HEK293 (cell line): Measurements from ENCODE around the gene DPEP1.

Source experiments
- CTCF ChIA-PET: fragments of 350-600 bp; formaldehyde crosslinking; extraction: SDS; loops from one replicate; lab custom pipeline; 2021; ENCODE audit warnings: antibody characterized with exemption; lab: Yijun Ruan, JAX
- POLR2A ChIA-PET: fragments of 300-600 bp; formaldehyde crosslinking; extraction: SDS; loops from one replicate; lab custom pipeline; 2020; ENCODE audit warnings: antibody characterized with exemption, inconsistent platforms; lab: Yijun Ruan, JAX
- H3K27ac ChIP-seq: fragments of 200-500 bp; sonication (Bioruptor generic); 2 replicates; pipeline ENCODE4 v1.5.1; 2014; ENCODE audit warnings: low read depth, low read length, control low read depth, inconsistent platforms; ENCODE audit errors: extremely low read depth
- H3K36me3 ChIP-seq, 2 experiments: fragments of 200-500 bp in 1 of 2; sonication (Bioruptor generic) in 1 of 2; 1 replicate in 1 of 2; 2 replicates in 1 of 2; pipeline ENCODE4 v1.5.1; 2014 to 2017; ENCODE audit warnings: inconsistent platforms in 2 of 2, low read length in 2 of 2; ENCODE audit not compliant: control insufficient read depth in 2 of 2, insufficient read depth in 1 of 2
- H3K4me1 ChIP-seq: fragments of 200-500 bp; sonication (Bioruptor generic); 2 replicates; pipeline ENCODE4 v1.5.1; 2014; ENCODE audit warnings: mild to moderate bottlenecking, low read length, inconsistent platforms; ENCODE audit not compliant: control insufficient read depth, insufficient read depth
- H3K4me3 ChIP-seq: 2 replicates; pipeline ENCODE4 v1.5.1; 2011; ENCODE audit warnings: low read depth, mild to moderate bottlenecking, control low read depth, low read length, moderate library complexity
- H3K9me3 ChIP-seq: fragments of 200-500 bp; sonication (Bioruptor generic); 2 replicates; pipeline ENCODE4 v1.5.1; 2014; ENCODE audit warnings: low read depth, low read length, inconsistent platforms; ENCODE audit not compliant: control insufficient read depth, insufficient read depth
- IKZF3 ChIP-seq: fragments of 450-650 bp; IDR thresholded peaks from 2 replicates; pipeline ENCODE4 v1.5.0; 2018; ENCODE audit warnings: missing biosample characterization, mild to moderate bottlenecking, missing genetic modification characterization, moderate library complexity
- KLF10 ChIP-seq: fragments of 450-650 bp; IDR thresholded peaks from 2 replicates; pipeline ENCODE4 v1.5.1; 2018; ENCODE audit warnings: missing biosample characterization, mild to moderate bottlenecking, missing genetic modification characterization
- KLF9 ChIP-seq: fragments of 450-650 bp; formaldehyde crosslinking; IDR thresholded peaks from 2 replicates; pipeline ENCODE4 v1.5.1; 2016; ENCODE audit warnings: missing biosample characterization, missing genetic modification characterization, low read depth
- REST ChIP-seq: fragments of 450-650 bp; formaldehyde crosslinking; IDR thresholded peaks from 2 replicates; pipeline ENCODE4 v1.5.1; 2016; ENCODE audit warnings: missing biosample characterization, missing genetic modification characterization
- ZBTB8A ChIP-seq: fragments of 450-650 bp; formaldehyde crosslinking; IDR thresholded peaks from 2 replicates; pipeline ENCODE4 v1.5.1; 2016; ENCODE audit warnings: missing biosample characterization, missing genetic modification characterization
- ZFP3 ChIP-seq: fragments of 450-650 bp; formaldehyde crosslinking; IDR thresholded peaks from 2 replicates; pipeline ENCODE4 v1.5.1; 2016; ENCODE audit warnings: low read depth, missing biosample characterization, missing genetic modification characterization
- ZNF10 ChIP-seq: fragments of 450-650 bp; formaldehyde crosslinking; IDR thresholded peaks from 2 replicates; pipeline ENCODE4 v1.5.1; 2017; ENCODE audit warnings: missing biosample characterization, missing genetic modification characterization
- ZNF146 ChIP-seq: fragments of 450-650 bp; formaldehyde crosslinking; IDR thresholded peaks from 2 replicates; pipeline ENCODE4 v1.5.1; 2016; ENCODE audit warnings: missing biosample characterization, missing genetic modification characterization
- ZNF514 ChIP-seq: fragments of 450-650 bp; formaldehyde crosslinking; IDR thresholded peaks from 2 replicates; pipeline ENCODE4 v1.5.1; 2016; ENCODE audit warnings: missing biosample characterization, missing genetic modification characterization
- ZNF521 ChIP-seq: fragments of 450-650 bp; formaldehyde crosslinking; IDR thresholded peaks from 2 replicates; pipeline ENCODE4 v1.5.1; 2017; ENCODE audit warnings: missing biosample characterization, mild to moderate bottlenecking, missing genetic modification characterization
- ZNF623 ChIP-seq: fragments of 450-650 bp; formaldehyde crosslinking; IDR thresholded peaks from 2 replicates; pipeline ENCODE4 v1.5.1; 2016; ENCODE audit warnings: missing biosample characterization, missing genetic modification characterization
- ZNF660 ChIP-seq: fragments of 450-650 bp; IDR thresholded peaks from 2 replicates; pipeline ENCODE4 v1.5.1; 2018; ENCODE audit warnings: missing biosample characterization, mild to moderate bottlenecking, missing genetic modification characterization
- ZNF670 ChIP-seq: fragments of 450-650 bp; formaldehyde crosslinking; IDR thresholded peaks from 2 replicates; pipeline ENCODE4 v1.5.1; 2016; ENCODE audit warnings: missing biosample characterization, missing genetic modification characterization, low read depth
- TF ChIP-seq, protein P1 (sequence below): fragments of 450-650 bp; formaldehyde crosslinking; IDR thresholded peaks from 2 replicates; pipeline ENCODE4 v1.5.1; 2016; ENCODE audit warnings: missing biosample characterization, missing genetic modification characterization
- TF ChIP-seq, protein P2 (sequence below): fragments of 450-650 bp; formaldehyde crosslinking; IDR thresholded peaks from 2 replicates; pipeline ENCODE4 v1.5.1; 2016; ENCODE audit warnings: missing biosample characterization, missing genetic modification characterization

DPEP1 gene

GRCh38 chr16:89575247-89576152, 37.9 kb upstream of the DPEP1 start, which contains the start of gene CPNE7:
CPNE7 (plus strand) TSS chr16:89575758; CDS start chr16:89575898, 140 bp downstream.
- peak within 1 kb of the TSS; percentile 56; the same call in 1 of the 2 replicates for H3K27ac ChIP-seq
- no peaks in the 10 kb centered on the region for H3K36me3 ChIP-seq
- H3K9me3 ChIP-seq: no peaks in the 10 kb centered on the region
- no peak within 1 kb of the TSS for H3K4me3 ChIP-seq
- POLR2A ChIA-PET: no interaction called here
- TF ChIP-seq ZNF623 (tag by site-specific recombination): no peak
- TF ChIP-seq ZNF10: 0 out of 2 replicates have a peak, but pooled peaks have one; percentile 16
- no peaks in the 10 kb centered on the region for H3K4me1 ChIP-seq
- CTCF ChIA-PET: interaction anchor here (0.9 kb wide), 1 partner anchor 10 kb away, joined by 4 read pairs; no protein-coding TSS in a partner anchor

DNA sequence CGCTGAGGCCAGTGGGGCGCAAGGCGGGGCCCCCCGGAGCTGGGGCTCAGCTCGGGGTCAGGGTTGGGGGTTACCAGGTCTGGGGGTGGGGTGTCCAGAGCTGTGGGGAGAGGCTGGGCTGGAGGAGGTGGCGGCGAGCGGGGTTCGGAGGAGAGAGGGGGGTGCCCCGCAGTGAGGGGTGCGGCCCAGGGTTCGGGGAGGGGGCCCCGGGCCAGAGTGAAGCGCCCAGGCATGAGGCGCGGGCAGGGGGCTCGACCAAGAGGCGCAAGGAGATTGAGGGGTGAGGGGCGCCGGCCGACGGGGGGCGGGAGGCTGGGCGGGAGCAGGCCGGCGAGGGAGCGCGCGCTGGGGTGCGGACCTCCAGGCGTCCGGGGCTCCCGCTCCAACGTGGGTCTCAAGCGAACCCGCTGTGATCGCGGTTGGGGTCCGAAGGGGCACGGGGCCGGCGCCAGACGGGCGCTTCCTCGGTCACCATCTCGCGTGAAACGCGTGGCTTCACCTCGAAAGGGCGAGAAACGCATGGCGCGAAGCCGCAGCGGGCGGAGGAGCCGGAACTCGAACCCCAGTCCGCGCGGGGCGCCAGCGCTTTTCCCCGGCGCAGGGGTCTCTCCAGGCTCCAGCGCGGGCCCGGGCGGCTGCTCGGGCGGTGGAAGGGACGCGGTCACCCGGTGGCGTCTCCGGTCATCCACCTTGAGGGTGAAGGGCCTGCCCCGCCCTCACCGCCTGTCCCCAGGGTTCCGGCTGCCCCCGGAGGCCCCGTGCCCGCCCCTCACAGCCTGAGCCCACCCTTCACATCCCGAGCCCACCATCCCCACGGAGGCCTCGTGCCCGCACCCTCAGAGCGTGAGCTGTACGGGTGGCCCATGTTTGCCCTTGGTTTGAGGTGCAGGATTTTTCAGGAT, 37.0 kb upstream of the DPEP1 start:
- Histone ChIP-seq H3K27ac (no peak overlapping the region; the same call in 1 of the 2 replicates), H3K4me3 (no peak overlapping the region), H3K36me3 (no peaks in the 10 kb centered on the region)
- POLR2A ChIA-PET: interaction anchor here (0.7 kb wide), 1 partner anchor 11 kb away, joined by 5 read pairs; no protein-coding TSS in a partner anchor
- TF ChIP-seq ZNF521 (tag by site-specific recombination): no peak
- no peak for TF ChIP-seq KLF10 (tag by site-specific recombination)
- TF ChIP-seq, protein P1, sequence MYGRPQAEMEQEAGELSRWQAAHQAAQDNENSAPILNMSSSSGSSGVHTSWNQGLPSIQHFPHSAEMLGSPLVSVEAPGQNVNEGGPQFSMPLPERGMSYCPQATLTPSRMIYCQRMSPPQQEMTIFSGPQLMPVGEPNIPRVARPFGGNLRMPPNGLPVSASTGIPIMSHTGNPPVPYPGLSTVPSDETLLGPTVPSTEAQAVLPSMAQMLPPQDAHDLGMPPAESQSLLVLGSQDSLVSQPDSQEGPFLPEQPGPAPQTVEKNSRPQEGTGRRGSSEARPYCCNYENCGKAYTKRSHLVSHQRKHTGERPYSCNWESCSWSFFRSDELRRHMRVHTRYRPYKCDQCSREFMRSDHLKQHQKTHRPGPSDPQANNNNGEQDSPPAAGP (tag by site-specific recombination): no peak
- TF ChIP-seq ZNF660 (tag by site-specific recombination): no peak
- no peak for TF ChIP-seq ZBTB8A (tag by site-specific recombination)
- no peak for TF ChIP-seq ZNF670 (tag by site-specific recombination)
- TF ChIP-seq IKZF3: no peak
- no peak for TF ChIP-seq REST (tag by site-specific recombination)
- TF ChIP-seq, protein P2, sequence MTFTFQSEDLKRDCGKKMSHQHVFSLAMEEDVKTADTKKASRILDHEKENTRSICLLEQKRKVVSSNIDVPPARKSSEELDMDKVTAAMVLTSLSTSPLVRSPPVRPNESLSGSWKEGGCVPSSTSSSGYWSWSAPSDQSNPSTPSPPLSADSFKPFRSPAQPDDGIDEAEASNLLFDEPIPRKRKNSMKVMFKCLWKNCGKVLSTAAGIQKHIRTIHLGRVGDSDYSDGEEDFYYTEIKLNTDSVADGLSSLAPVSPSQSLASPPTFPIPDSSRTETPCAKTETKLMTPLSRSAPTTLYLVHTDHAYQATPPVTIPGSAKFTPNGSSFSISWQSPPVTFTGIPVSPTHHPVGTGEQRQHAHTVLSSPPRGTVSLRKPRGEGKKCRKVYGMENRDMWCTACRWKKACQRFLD (tag by site-specific recombination): no peak
- no peak for TF ChIP-seq ZNF514 (tag by site-specific recombination)
- TF ChIP-seq ZFP3 (tag by site-specific recombination): no peak
- no peak for TF ChIP-seq ZNF146 (tag by site-specific recombination)
- no peak for TF ChIP-seq KLF9
- TF ChIP-seq, all 188 proteins: peak for 0
- H3K4me1 ChIP-seq: no peaks in the 10 kb centered on the region
- CTCF ChIA-PET: interaction anchor here (0.9 kb wide), 1 partner anchor 11 kb away, joined by 4 read pairs; no protein-coding TSS in a partner anchor
- H3K9me3 ChIP-seq: no peaks in the 10 kb centered on the region
